ENCODE data around the gene CDKL2. TPM values are rescaled to one million over a fixed set of nuclear protein-coding genes. Genes with fewer than 3 reads are reported as not detected.
"Not testable (repeated sequence)": the region's sequence is repeated elsewhere in the genome, so short reads cannot be mapped to it uniquely, and the experiment has no call there.

The CDKL2 gene
- total and polyA plus RNA-seq, 9 of the 15 experiments (the other 6 are each of a cell fraction or from before 2014, with no cell fraction given) = 0.01 to 0.16 TPM; not detected in 7

- TF ChIP-seq CHAMP1 (IDR thresholded peaks at IDR 0.05) (no peak), CEBPG (CRISPR knock-in tag; IDR thresholded peaks at IDR 0.05) (no peak), CEBPG (tag; conservative IDR thresholded peaks at IDR 0.05 in 1 of 2, IDR thresholded peaks at IDR 0.05 in 1 of 2) (no peak), NONO (IDR thresholded peaks at IDR 0.05; ENCODE audit: low read depth in 2 of 2, low read length in 1 of 2) (no peak)
Observed at GRCh38 chr4:75545526-75545925, 84.8 kb downstream of the CDKL2 start (continued).

GRCh38 chr4:75544870-75545269 is 85.5 kb downstream of the CDKL2 start:
- BruUV-seq (replicated peaks) = no TSS peak
- Histone ChIP-seq H3K4me1 (replicated peaks in 1 of 2; ENCODE audit: control insufficient read depth in 2 of 2, insufficient read depth in 2 of 2, low read length in 2 of 2) (no peaks in the 10 kb centered on the region; a peak in 1 of 5 replicates), H3K27me3 (ENCODE audit: control insufficient read depth in 2 of 2, insufficient read depth in 2 of 2, low read length in 2 of 2) (no peaks in the 10 kb centered on the region), H3K27ac (ENCODE audit: extremely low read depth, low read depth, low read length) (no peak overlapping the region), H3K4me3 (no peak overlapping the region), H3K9me3 (replicated peaks; ENCODE audit: control insufficient read depth, insufficient read depth, low read depth, low read length) (no peaks in the 10 kb centered on the region), H2AFZ (ENCODE audit: low read depth, low read length) (no peak overlapping the region), H3K36me3 (ENCODE audit: control insufficient read depth, insufficient read depth, low read length) (peaks cover 6% of the 10 kb centered on the region; the same call in 1 of the 3 replicates), H3K4me2 (ENCODE audit: insufficient read depth, low read length) (no peak overlapping the region), H3K9me1 (ENCODE audit: control insufficient read depth, insufficient read depth, low read length) (no peaks in the 10 kb centered on the region), H3K79me2 (ENCODE audit: control insufficient read depth, insufficient read depth, low read length) (no peaks in the 10 kb centered on the region), H3K9ac (ENCODE audit: insufficient read depth in 1 of 2, low read depth in 2 of 2, low read length in 2 of 2) (no peak overlapping the region), H4K20me1 (replicated peaks; ENCODE audit: control insufficient read depth, insufficient read depth, low read length) (no peaks in the 10 kb centered on the region)
- DNase-seq (ENCODE audit: extremely low read depth in 1 of 4, low spot score in 3 of 4) = no peak
- ATAC-seq = no peak
- intact Hi-C loops (cut with micrococcal nuclease) (no loop called here), in situ Hi-C loops (cut with MboI) (no loop called here)
- TF ChIP-seq BCOR (IDR thresholded peaks at IDR 0.05) = peak; percentile 37; the same call in 1 of the 2 replicates
- TF ChIP-seq ADNP (tag; IDR thresholded peaks at IDR 0.05) = no peak
- peak; percentile 73 for TF ChIP-seq RBM25 (IDR thresholded peaks at IDR 0.05; ENCODE audit: low read depth, low read length, severe bottlenecking)
- ChIA-PET POLR2A (no interaction called here), CTCF (ENCODE audit: low intra/inter-chr PET ratio) (no interaction called here)
- no peak for FAIRE-seq
- 63% methylated on average over 3 of the region's 3 CpGs for WGBS (ENCODE audit: insufficient coverage, low coverage, missing lambda C conversion rate)

GRCh38 chr4:75544220-75544619 is 86.1 kb downstream of the CDKL2 start:
- H3K4me2 ChIP-seq (ENCODE audit: insufficient read depth, low read length); in situ Hi-C loops (cut with MboI); DNase-seq (ENCODE audit: extremely low read depth in 1 of 4, low spot score in 3 of 4); BruUV-seq (replicated peaks); H3K4me1 ChIP-seq (replicated peaks in 1 of 2; ENCODE audit: control insufficient read depth in 2 of 2, insufficient read depth in 2 of 2, low read length in 2 of 2); H3K79me2 ChIP-seq (ENCODE audit: control insufficient read depth, insufficient read depth, low read length); POLR2A ChIA-PET; H3K27ac ChIP-seq (ENCODE audit: extremely low read depth, low read depth, low read length); H3K9ac ChIP-seq (ENCODE audit: insufficient read depth in 1 of 2, low read depth in 2 of 2, low read length in 2 of 2); H3K27me3 ChIP-seq (ENCODE audit: control insufficient read depth in 2 of 2, insufficient read depth in 2 of 2, low read length in 2 of 2); FAIRE-seq; intact Hi-C loops (cut with micrococcal nuclease); H4K20me1 ChIP-seq (replicated peaks; ENCODE audit: control insufficient read depth, insufficient read depth, low read length); H3K9me1 ChIP-seq (ENCODE audit: control insufficient read depth, insufficient read depth, low read length); ATAC-seq; H3K4me3 ChIP-seq; CTCF ChIA-PET (ENCODE audit: low intra/inter-chr PET ratio); H3K36me3 ChIP-seq (ENCODE audit: control insufficient read depth, insufficient read depth, low read length); H2AFZ ChIP-seq (ENCODE audit: low read depth, low read length); H3K9me3 ChIP-seq (replicated peaks; ENCODE audit: control insufficient read depth, insufficient read depth, low read depth, low read length): not testable (repeated sequence)
- 85% methylated on average over 8 of the region's 8 CpGs for WGBS (ENCODE audit: insufficient coverage, low coverage, missing lambda C conversion rate)

All from K562 (cell line).